K562 (cell line): ENCODE measurements around the gene ACTN2. TPM values are rescaled to one million over a fixed set of nuclear protein-coding genes. Genes with fewer than 3 reads are reported as not detected.

Experiments used
- ATAC-seq: fragments of 200-7000 bp; cut with Tn5 transposase; 3 replicates; pipeline ENCODE4 v1.9.1; 2020; ENCODE audit warnings: moderate library complexity
- BruUV-seq: library from RNA; stranded (reverse); fragments of 400-500 nt; replicated peaks from 2 replicates; lab custom pipeline; 2021; lab: Mats Ljungman, UMichigan
- CTCF ChIA-PET: fragments of 300-600 bp; formaldehyde crosslinking; extraction: SDS; loops from one replicate; lab custom pipeline; 2021; ENCODE audit warnings: low intra/inter-chr PET ratio; lab: Yijun Ruan, JAX
- POLR2A ChIA-PET: fragments of 300-600, 350-650 bp; sonication (Branson Sonifier 250); formaldehyde crosslinking; extraction: SDS; loops from one replicate; lab custom pipeline; 2021; ENCODE audit warnings: antibody characterized with exemption, inconsistent platforms; lab: Yijun Ruan, JAX
- DNase-seq, 4 experiments: peaks; one replicate each; pipeline versions ENCODE4 v3.0.0 to v3.0.0-alpha.2; 2011 to 2018; ENCODE audit warnings: low spot score in 3 of 4, mixed read lengths in 3 of 4; ENCODE audit errors: extremely low read depth in 1 of 4
- FAIRE-seq: peaks from 2 replicates; lab custom pipeline; 2011; peaks lifted over from hg19 to GRCh38; lab: Jason Lieb, UNC
- H2AFZ ChIP-seq: 2 replicates; pipeline ENCODE4 v1.6.0; 2011; ENCODE audit warnings: low read depth, low read length, control low read depth, inconsistent platforms
- H3K27ac ChIP-seq: fragments of 200-600 bp; 3 replicates; pipeline ENCODE4 v1.8.0; 2011; ENCODE audit warnings: low read depth, mild to moderate bottlenecking, control low read depth, inconsistent platforms, low read length, moderate library complexity, mixed read lengths; ENCODE audit errors: extremely low read depth
- H3K27me3 ChIP-seq, 2 experiments: fragments of 300-600 bp in 1 of 2; 2 replicates in 1 of 2; 3 replicates in 1 of 2; pipeline versions ENCODE4 v1.6.0 to v1.8.0; 2011; ENCODE audit warnings: inconsistent platforms in 2 of 2, low read length in 2 of 2, mild to moderate bottlenecking in 1 of 2, mixed read lengths in 1 of 2, moderate library complexity in 1 of 2; ENCODE audit not compliant: control insufficient read depth in 2 of 2, insufficient read depth in 2 of 2
- H3K36me3 ChIP-seq: fragments of 300-600 bp; 3 replicates; pipeline ENCODE4 v1.8.0; 2011; ENCODE audit warnings: mild to moderate bottlenecking, low read length, inconsistent platforms; ENCODE audit not compliant: control insufficient read depth, insufficient read depth
- H3K4me1 ChIP-seq, 2 experiments: fragments of 200-600 bp in 1 of 2; replicated peaks in 1 of 2; 2 replicates in 1 of 2; 3 replicates in 1 of 2; pipeline versions ENCODE4 v1.5.1 to v1.8.0; 2011; ENCODE audit warnings: inconsistent platforms in 2 of 2, low read length in 2 of 2, mild to moderate bottlenecking in 1 of 2, mixed read lengths in 1 of 2, moderate library complexity in 1 of 2; ENCODE audit not compliant: control insufficient read depth in 2 of 2, insufficient read depth in 2 of 2
- H3K4me2 ChIP-seq: 2 replicates; pipeline ENCODE4 v1.6.1; 2011; ENCODE audit warnings: low read length, control low read depth, inconsistent platforms, mixed read lengths; ENCODE audit not compliant: insufficient read depth
- H3K4me3 ChIP-seq: fragments of 200-600 bp; sonication (generic), shearing (Covaris generic); 2 replicates; pipeline ENCODE4 v1.5.1; 2016; ENCODE audit warnings: control low read depth, inconsistent platforms
- H3K79me2 ChIP-seq: fragments of 200-600 bp; 3 replicates; pipeline ENCODE4 v1.8.0; 2011; ENCODE audit warnings: low read length, inconsistent platforms; ENCODE audit not compliant: control insufficient read depth, insufficient read depth
- H3K9ac ChIP-seq, 2 experiments: 2 replicates each; pipeline versions ENCODE4 v1.6.0 to v1.6.1; 2011; ENCODE audit warnings: low read depth in 2 of 2, low read length in 2 of 2, control low read depth in 1 of 2, inconsistent platforms in 1 of 2, mild to moderate bottlenecking in 1 of 2, mixed read lengths in 1 of 2; ENCODE audit not compliant: insufficient read depth in 1 of 2
- H3K9me1 ChIP-seq: one replicate; pipeline ENCODE4 v1.6.0; 2011; ENCODE audit warnings: inconsistent platforms, mild to moderate bottlenecking, low read length, moderate library complexity; ENCODE audit not compliant: control insufficient read depth, insufficient read depth
- H3K9me3 ChIP-seq: replicated peaks from 2 replicates; pipeline ENCODE4 v1.5.1; 2011; ENCODE audit warnings: low read depth, low read length, inconsistent platforms; ENCODE audit not compliant: control insufficient read depth, insufficient read depth
- H4K20me1 ChIP-seq: replicated peaks from 2 replicates; pipeline ENCODE4 v1.6.1; 2011; ENCODE audit warnings: low read length, inconsistent platforms, mixed read lengths; ENCODE audit not compliant: control insufficient read depth, insufficient read depth
- KAT2B ChIP-seq: IDR thresholded peaks from one replicate; pipeline ENCODE4 v1.6.1; 2012; ENCODE audit warnings: low read depth, mild to moderate bottlenecking, control low read depth, inconsistent platforms, low read length, moderate library complexity
- NEUROD1 ChIP-seq: fragments of 150-350 bp; IDR thresholded peaks from 2 replicates; pipeline ENCODE4 v1.6.1; 2014; ENCODE audit warnings: borderline replicate concordance, low read length, low read depth; ENCODE audit not compliant: partially characterized antibody
- POLR2AphosphoS2 ChIP-seq: IDR thresholded peaks from 2 replicates; pipeline ENCODE4 v1.6.1; 2012; ENCODE audit warnings: low read length, improper control_type of control experiment
- U2AF2 ChIP-seq: fragments of 200-400 bp; formaldehyde crosslinking; optimal IDR thresholded peaks from 2 replicates; pipeline ENCODE3; 2017; ENCODE audit warnings: low read depth, mild to moderate bottlenecking, low read length
- ZNF324 ChIP-seq: fragments of 250-450 bp; sonication (Bioruptor Pico); IDR thresholded peaks from 2 replicates; pipeline ENCODE4 v1.4.0; 2020; ENCODE audit warnings: mild to moderate bottlenecking
- ZNF766 ChIP-seq: fragments of 200-800 bp; sonication (Bioruptor generic); conservative IDR thresholded peaks from 2 replicates; pipeline ENCODE4 v1.6.1; 2016; ENCODE audit warnings: missing genetic modification characterization, missing compliant biosample characterization
- WGBS: fragments of 100-300 bp; shearing (Covaris generic); methylation state at CpG from one replicate; pipeline ENCODE4 v1.1.6; 2016; ENCODE audit warnings: low coverage, mixed read lengths; ENCODE audit not compliant: insufficient coverage; ENCODE audit errors: missing lambda C conversion rate; 5-methylcytosine and 5-hydroxymethylcytosine counted together
- in situ Hi-C: fragments of 300-500 bp; cut with MboI; formaldehyde crosslinking; loops from 4 replicates; pipeline ENCODE4 v1.15.0; 2018; ENCODE audit warnings: inconsistent platforms, mixed read lengths
- intact Hi-C: fragments of 100-400 bp; cut with micrococcal nuclease; formaldehyde crosslinking; loops from 2 replicates; pipeline ENCODE4 v1.14.2; 2022
- polyA plus RNA-seq, 8 experiments: library from polyadenylated mRNA; depleted of rRNA in 4 of 8; stranded (reverse) in 5 of 8; unstranded in 3 of 8; fragments of >200 nt; fragmentation: Nextera tagmentation in 2 of 8; fragmentation: Illumina TruSeq in 1 of 8; extraction: Ambion mirVana in 2 of 8; extraction: Trizol in 1 of 8; gene quantifications; 2 replicates each; pipeline versions ENCODE4 v1.2.1 to v1.2.3, GENCODE V29; 2011 to 2014; ENCODE audit warnings: inconsistent platforms in 1 of 8, missing spikeins in 1 of 8
- total RNA-seq, 7 experiments: library from RNA; depleted of rRNA in 6 of 7; stranded (reverse); fragments of >200 nt in 6 of 7; fragmentation: Illumina TruSeq in 2 of 7; extraction: Trizol in 2 of 7; gene quantifications; 2 replicates each; pipeline versions ENCODE4 v1.2.1 to v1.2.3, GENCODE V29; 2011 to 2021; ENCODE audit warnings: low replicate concordance in 1 of 7

The ACTN2 gene
- total and polyA plus RNA-seq, 9 of the 15 experiments (the other 6 are each of a cell fraction or from before 2014, with no cell fraction given): 0.18 to 0.94 (median 0.42) TPM

DNA sequence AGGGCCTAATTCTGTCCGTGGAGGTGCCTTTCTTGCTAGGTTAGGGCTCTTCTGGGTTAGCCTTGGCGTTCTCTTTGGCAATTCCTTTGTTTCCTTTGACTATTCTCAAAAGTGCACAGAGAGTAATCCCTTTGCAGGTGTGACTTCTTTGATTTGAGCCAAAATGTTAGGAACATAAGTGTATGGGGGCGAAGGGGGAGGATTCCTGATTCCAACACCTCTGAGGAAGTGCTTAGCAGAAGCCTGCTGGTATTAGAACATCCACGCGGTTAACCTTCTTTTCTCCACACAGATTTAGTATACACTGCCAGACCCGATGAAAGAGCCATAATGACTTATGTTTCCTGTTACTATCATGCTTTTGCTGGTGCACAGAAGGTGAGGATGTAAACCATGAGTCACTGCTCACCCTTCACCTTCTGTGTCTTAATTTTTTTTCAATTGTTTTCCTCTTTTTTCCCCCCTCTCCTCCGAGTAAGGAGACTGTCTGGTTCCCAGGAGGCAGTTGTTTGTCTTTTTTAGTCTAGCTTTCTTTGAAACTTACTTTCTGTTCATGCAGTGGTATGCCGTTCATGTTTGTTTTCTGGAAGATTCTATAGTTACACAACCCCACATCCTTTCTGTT lies 48.0 kb downstream of the ACTN2 start:
- FAIRE-seq (no peak), ATAC-seq (no peak), DNase-seq (no peak)
- intact Hi-C loops: no loop called here
- Histone ChIP-seq H3K27me3 (peaks cover 21 to 22% of the 10 kb centered on the region in 2 experiments), H3K9me1 (no peaks in the 10 kb centered on the region), H3K27ac (no peak overlapping the region), H3K79me2 (no peaks in the 10 kb centered on the region), H3K4me1 (no peaks in the 10 kb centered on the region; a peak in 1 of 5 replicates), H4K20me1 (no peaks in the 10 kb centered on the region), H2AFZ (no peak overlapping the region), H3K4me2 (no peak overlapping the region), H3K4me3 (no peak overlapping the region), H3K9ac (no peak overlapping the region), H3K36me3 (no peaks in the 10 kb centered on the region), H3K9me3 (no peaks in the 10 kb centered on the region)
- 6% methylated on average over 8 of the region's 8 CpGs for WGBS
- in situ Hi-C loops: loop anchor here (25.0 kb wide), 2 partner anchors 653 to 828 kb away; no protein-coding TSS in a partner anchor
- CTCF ChIA-PET: no interaction called here
- BruUV-seq: no TSS peak
- POLR2A ChIA-PET: no interaction called here
- no peak for TF ChIP-seq U2AF2

DNA sequence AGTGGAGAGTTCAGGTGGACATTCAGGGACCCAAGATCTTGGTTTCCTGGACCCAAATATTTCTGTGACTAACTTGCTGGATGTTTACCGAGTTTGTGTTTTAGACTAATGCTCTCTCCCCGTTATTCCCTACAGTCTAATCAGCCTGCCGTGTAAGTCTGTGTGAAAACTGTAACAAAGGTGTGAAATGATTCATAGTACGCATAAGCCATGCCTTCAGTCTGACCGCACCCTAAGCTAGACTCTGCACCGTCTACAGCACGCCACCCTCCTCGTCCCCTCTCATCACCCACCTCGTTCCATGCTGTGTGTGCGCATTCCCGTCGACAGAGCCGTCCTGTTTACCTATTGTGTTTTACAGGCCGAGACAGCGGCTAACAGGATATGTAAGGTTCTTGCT lies 50.5 kb downstream of the ACTN2 start:
- Histone ChIP-seq H3K27me3 (peaks cover 26 to 28% of the 10 kb centered on the region in 2 experiments), H3K4me2 (no peak overlapping the region), H3K79me2 (no peaks in the 10 kb centered on the region), H3K36me3 (no peaks in the 10 kb centered on the region), H3K9me1 (no peaks in the 10 kb centered on the region), H3K4me1 (no peaks in the 10 kb centered on the region; a peak in 1 of 5 replicates), H2AFZ (no peak overlapping the region), H4K20me1 (no peaks in the 10 kb centered on the region), H3K27ac (no peak overlapping the region), H3K9me3 (no peaks in the 10 kb centered on the region), H3K9ac (no peak overlapping the region), H3K4me3 (no peak overlapping the region)
- POLR2A ChIA-PET: no interaction called here
- WGBS: 17% methylated on average over 15 of the region's 15 CpGs
- CTCF ChIA-PET: no interaction called here
- no TSS peak for BruUV-seq
- ATAC-seq (no peak), DNase-seq (no peak), FAIRE-seq (no peak)
- intact Hi-C loops: no loop called here
- in situ Hi-C loops: loop anchor here (25.0 kb wide), 2 partner anchors 651 to 826 kb away; no protein-coding TSS in a partner anchor
- no peak for TF ChIP-seq KAT2B
- no peak for TF ChIP-seq POLR2AphosphoS2
- TF ChIP-seq NEUROD1: no peak
- TF ChIP-seq ZNF324 (CRISPR knock-in tag): no peak
- TF ChIP-seq ZNF766 (CRISPR knock-in tag): no peak
